HCT116 (cell line): ENCODE results near the gene SPATA3. TPM values are rescaled to one million over a fixed set of nuclear protein-coding genes. Genes with fewer than 3 reads are reported as not detected.

Source experiments
- ATAC-seq: fragments of 200-7000 bp; cut with Tn5 transposase; 2 replicates; pipeline ENCODE4 v1.9.1; 2020; ENCODE audit warnings: mild to moderate bottlenecking, moderate library complexity
- BruUV-seq: library from RNA; stranded (reverse); fragments of 400-500 nt; replicated peaks from 2 replicates; lab custom pipeline; 2021; lab: Mats Ljungman, UMichigan
- CTCF ChIA-PET: fragments of 300-600 bp; sonication (Branson Sonifier 250); formaldehyde crosslinking; loops from one replicate; lab custom pipeline; 2021; ENCODE audit warnings: antibody characterized with exemption; lab: Charles Lee
- POLR2A ChIA-PET: fragments of 300-600, 350-600 bp; sonication (Branson Sonifier 250); formaldehyde crosslinking; loops from one replicate; lab custom pipeline; 2021; ENCODE audit warnings: antibody characterized with exemption; lab: Charles Lee
- RAD21 ChIA-PET, 2 experiments: fragments of 300-600 bp; sonication (Branson Sonifier 250); formaldehyde crosslinking; loops; one replicate each; lab custom pipeline; 2023; ENCODE audit warnings: low total read pairs in 2 of 2; ENCODE audit not compliant: uncharacterized antibody in 2 of 2, unreplicated experiment in 2 of 2, low non-redundant PET in 1 of 2; lab: Charles Lee
- DNase-seq: peaks from one replicate; pipeline ENCODE4 v3.0.0-alpha.2; 2010; ENCODE audit warnings: low read depth, low spot score
- H2AFZ ChIP-seq: fragments of 200-600 bp; shearing (Covaris generic), sonication (generic); 2 replicates; pipeline ENCODE4 v1.6.1; 2017; ENCODE audit warnings: low read depth, mixed run types, mixed read lengths, antibody characterized with exemption, low read length; ENCODE audit not compliant: poor library complexity, severe bottlenecking
- H3K27ac ChIP-seq: 2 replicates; pipeline ENCODE4 v1.5.1; 2012; ENCODE audit warnings: low read depth, low read length
- H3K27me3 ChIP-seq: fragments of 200-600 bp; sonication (generic); 2 replicates; pipeline ENCODE4 v1.6.1; 2016; ENCODE audit warnings: mixed run types, low read length, mixed read lengths; ENCODE audit not compliant: insufficient read depth
- H3K36me3 ChIP-seq, 2 experiments: fragments of 200-500 bp in 1 of 2; fragments of 200-600 bp in 1 of 2; sonication (Bioruptor generic) in 1 of 2; sonication (generic) in 1 of 2; 2 replicates each; pipeline versions ENCODE4 v1.5.1 to v1.6.1; 2014 to 2016; ENCODE audit warnings: low read length in 2 of 2, inconsistent platforms in 1 of 2, mixed read lengths in 1 of 2, mixed run types in 1 of 2; ENCODE audit not compliant: insufficient read depth in 2 of 2, control insufficient read depth in 1 of 2
- H3K4me1 ChIP-seq, 2 experiments: fragments of 200-600 bp in 1 of 2; sonication (generic) in 1 of 2; 2 replicates each; pipeline versions ENCODE4 v1.5.1 to v1.6.1; 2012 to 2017; ENCODE audit warnings: low read length in 2 of 2, inconsistent platforms in 1 of 2, mild to moderate bottlenecking in 1 of 2, mixed read lengths in 1 of 2, mixed run types in 1 of 2, moderate library complexity in 1 of 2; ENCODE audit not compliant: insufficient read depth in 2 of 2, control insufficient read depth in 1 of 2
- H3K4me2 ChIP-seq: fragments of 200-600 bp; sonication (generic); 2 replicates; pipeline ENCODE4 v1.6.1; 2017; ENCODE audit warnings: mixed run types, low read length, mixed read lengths
- H3K4me3 ChIP-seq, 2 experiments: fragments of 200-600 bp in 1 of 2; sonication (generic) in 1 of 2; replicated peaks in 1 of 2; 2 replicates each; pipeline ENCODE4 v1.5.1; 2011 to 2016; ENCODE audit warnings: low read length in 2 of 2, control low read depth in 1 of 2, low read depth in 1 of 2, mild to moderate bottlenecking in 1 of 2, mixed read lengths in 1 of 2, mixed run types in 1 of 2
- H3K79me2 ChIP-seq: fragments of 200-600 bp; sonication (generic); 2 replicates; pipeline ENCODE4 v1.6.1; 2017; ENCODE audit warnings: mild to moderate bottlenecking, mixed run types, low read length, moderate library complexity, mixed read lengths; ENCODE audit not compliant: insufficient read depth
- H3K9ac ChIP-seq: fragments of 200-600 bp; sonication (generic); 2 replicates; pipeline ENCODE4 v1.6.1; 2016; ENCODE audit warnings: low read length, mixed read lengths
- H3K9me2 ChIP-seq: fragments of 200-600 bp; sonication (generic), shearing (Covaris generic); 2 replicates; pipeline ENCODE4 v1.6.1; 2017; ENCODE audit warnings: mixed run types, mild to moderate bottlenecking, moderate library complexity; ENCODE audit not compliant: insufficient read depth
- H3K9me3 ChIP-seq, 2 experiments: fragments of 200-500 bp in 1 of 2; fragments of 200-600 bp in 1 of 2; sonication (Bioruptor generic) in 1 of 2; sonication (generic) in 1 of 2; 2 replicates each; pipeline ENCODE4 v1.6.1; 2014 to 2017; ENCODE audit warnings: low read length in 2 of 2, mixed read lengths in 2 of 2, inconsistent platforms in 1 of 2, low read depth in 1 of 2, mild to moderate bottlenecking in 1 of 2, mixed run types in 1 of 2, moderate library complexity in 1 of 2; ENCODE audit not compliant: control insufficient read depth in 1 of 2, insufficient read depth in 1 of 2
- H4K20me1 ChIP-seq: fragments of 200-600 bp; sonication (generic), shearing (Covaris generic); 2 replicates; pipeline ENCODE4 v1.6.1; 2017; ENCODE audit warnings: mixed run types, mild to moderate bottlenecking, moderate library complexity; ENCODE audit not compliant: insufficient read depth
- CEBPB ChIP-seq: IDR thresholded peaks from 2 replicates; pipeline ENCODE4 v1.6.1; 2012; ENCODE audit warnings: low read depth
- CTCF ChIP-seq, 3 experiments: fragments of 200-600 bp in 1 of 3; sonication (generic) in 1 of 3; IDR thresholded peaks in 2 of 3; conservative IDR thresholded peaks in 1 of 3; 2 replicates each; pipeline ENCODE4 v1.5.1; 2012 to 2017; ENCODE audit warnings: low read depth in 2 of 3, low read length in 2 of 3, antibody characterized with exemption in 1 of 3, borderline replicate concordance in 1 of 3, control low read depth in 1 of 3, mild to moderate bottlenecking in 1 of 3, mixed read lengths in 1 of 3, mixed run types in 1 of 3, moderate library complexity in 1 of 3; ENCODE audit not compliant: insufficient read depth in 1 of 3
- EGR1 ChIP-seq: IDR thresholded peaks from 2 replicates; pipeline ENCODE4 v1.6.1; 2012; ENCODE audit warnings: low read depth
- EZH2 ChIP-seq: fragments of 200-600 bp; sonication (generic); IDR thresholded peaks from 2 replicates; pipeline ENCODE4 v1.6.1; 2017; ENCODE audit warnings: antibody characterized with exemption, mixed run types
- EZH2phosphoT487 ChIP-seq: fragments of 200-600 bp; IDR thresholded peaks from 2 replicates; pipeline ENCODE4 v1.6.1; 2018; ENCODE audit warnings: antibody characterized with exemption, borderline replicate concordance
- FOSL1 ChIP-seq: IDR thresholded peaks from 2 replicates; pipeline ENCODE4 v1.6.1; 2012; ENCODE audit warnings: low read depth
- JUND ChIP-seq: IDR thresholded peaks from 2 replicates; pipeline ENCODE4 v1.6.1; 2012
- POLR2A ChIP-seq: IDR thresholded peaks from 2 replicates; pipeline ENCODE4 v1.7.0; 2011; ENCODE audit warnings: borderline replicate concordance; ENCODE audit not compliant: insufficient read depth, insufficient read length; ENCODE audit errors: extremely low read depth
- POLR2AphosphoS5 ChIP-seq: IDR thresholded peaks from 2 replicates; pipeline ENCODE4 v1.6.1; 2011; ENCODE audit warnings: mild to moderate bottlenecking, low read depth, low read length, moderate library complexity
- RAD21 ChIP-seq: IDR thresholded peaks from 2 replicates; pipeline ENCODE4 v1.6.1; 2012; ENCODE audit warnings: low read depth, mild to moderate bottlenecking
- SIN3A ChIP-seq: IDR thresholded peaks from 2 replicates; pipeline ENCODE4 v1.6.1; 2012; ENCODE audit warnings: low read depth
- SRF ChIP-seq: IDR thresholded peaks from 2 replicates; pipeline ENCODE4 v1.6.1; 2012; ENCODE audit warnings: low read depth
- TCF7L2 ChIP-seq: IDR thresholded peaks from 2 replicates; pipeline ENCODE4 v1.7.0; 2011; ENCODE audit warnings: borderline replicate concordance, inconsistent platforms; ENCODE audit not compliant: insufficient read depth, insufficient read length; ENCODE audit errors: extremely low read depth
- YY1 ChIP-seq: IDR thresholded peaks from 2 replicates; pipeline ENCODE4 v1.6.1; 2011; ENCODE audit warnings: low read length, low read depth, moderate library complexity, mild to moderate bottlenecking; ENCODE audit not compliant: insufficient replicate concordance; ENCODE audit errors: extremely low read depth
- ZNF274 ChIP-seq: fragments of 200-500 bp; sonication (Bioruptor generic); IDR thresholded peaks from 2 replicates; pipeline ENCODE4 v1.6.1; 2014; ENCODE audit warnings: mild to moderate bottlenecking, low read depth, low read length, inconsistent platforms
- intact Hi-C: fragments of 100-400 bp; cut with micrococcal nuclease; formaldehyde crosslinking; loops from 2 replicates; pipeline ENCODE4 v1.10.0; 2022
- total RNA-seq: library from RNA; stranded (reverse); gene quantifications from one replicate; pipeline ENCODE4 v1.2.1, GENCODE V29; 2021; ENCODE audit not compliant: unreplicated experiment
- TF ChIP-seq, protein P1 (sequence below): IDR thresholded peaks from 2 replicates; pipeline ENCODE4 v1.6.1; 2011; ENCODE audit warnings: mild to moderate bottlenecking, low read length, moderate library complexity; ENCODE audit not compliant: insufficient replicate concordance; ENCODE audit errors: extremely low read depth
- TF ChIP-seq, protein P2 (sequence below): IDR thresholded peaks from 2 replicates; pipeline ENCODE4 v1.6.1; 2012; ENCODE audit warnings: low read depth
- TF ChIP-seq, protein P3 (sequence below): IDR thresholded peaks from 2 replicates; pipeline ENCODE4 v1.6.1; 2012
- TF ChIP-seq, protein P4 (sequence below): IDR thresholded peaks from 2 replicates; pipeline ENCODE4 v1.6.1; 2012

The SPATA3 gene
- total RNA-seq, 1 experiment from 2014 or later: not detected

GRCh38 chr2:231015478-231015877 is 19.6 kb downstream of the SPATA3 start:
- DNase-seq (no peak), ATAC-seq (no peak)
- ChIA-PET RAD21 (no interaction called here), CTCF (no interaction called here), POLR2A (no interaction called here)
- Histone ChIP-seq H3K27ac (no peak overlapping the region), H3K9me3 (no peaks in the 10 kb centered on the region), H4K20me1 (no peaks in the 10 kb centered on the region), H3K79me2 (no peaks in the 10 kb centered on the region), H3K4me1 (peaks cover 0 to 4% of the 10 kb centered on the region in 2 experiments; a peak in 1 of 4 replicates), H3K27me3 (no peaks in the 10 kb centered on the region), H3K9ac (no peak overlapping the region), H3K4me2 (no peak overlapping the region), H3K9me2 (no peaks in the 10 kb centered on the region), H3K36me3 (no peaks in the 10 kb centered on the region), H3K4me3 (no peak overlapping the region), H2AFZ (no peak overlapping the region)
- intact Hi-C loops: no loop called here
- BruUV-seq: no TSS peak
- TF ChIP-seq, protein P1, sequence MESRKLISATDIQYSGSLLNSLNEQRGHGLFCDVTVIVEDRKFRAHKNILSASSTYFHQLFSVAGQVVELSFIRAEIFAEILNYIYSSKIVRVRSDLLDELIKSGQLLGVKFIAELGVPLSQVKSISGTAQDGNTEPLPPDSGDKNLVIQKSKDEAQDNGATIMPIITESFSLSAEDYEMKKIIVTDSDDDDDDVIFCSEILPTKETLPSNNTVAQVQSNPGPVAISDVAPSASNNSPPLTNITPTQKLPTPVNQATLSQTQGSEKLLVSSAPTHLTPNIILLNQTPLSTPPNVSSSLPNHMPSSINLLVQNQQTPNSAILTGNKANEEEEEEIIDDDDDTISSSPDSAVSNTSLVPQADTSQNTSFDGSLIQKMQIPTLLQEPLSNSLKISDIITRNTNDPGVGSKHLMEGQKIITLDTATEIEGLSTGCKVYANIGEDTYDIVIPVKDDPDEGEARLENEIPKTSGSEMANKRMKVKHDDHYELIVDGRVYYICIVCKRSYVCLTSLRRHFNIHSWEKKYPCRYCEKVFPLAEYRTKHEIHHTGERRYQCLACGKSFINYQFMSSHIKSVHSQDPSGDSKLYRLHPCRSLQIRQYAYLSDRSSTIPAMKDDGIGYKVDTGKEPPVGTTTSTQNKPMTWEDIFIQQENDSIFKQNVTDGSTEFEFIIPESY: no peak
- TF ChIP-seq EZH2 (no peak), SIN3A (no peak), EZH2phosphoT487 (no peak), JUND (no peak), TCF7L2 (no peak), POLR2A (no peak), CTCF (IDR thresholded peaks at IDR 0.05 in 2 of 3, conservative IDR thresholded peaks at IDR 0.05 in 1 of 3; ENCODE audit: borderline replicate concordance in 1 of 3, insufficient read depth in 1 of 3, low read depth in 2 of 3, low read length in 2 of 3) (no peak), POLR2AphosphoS5 (no peak), FOSL1 (no peak), SRF (no peak), ZNF274 (no peak), RAD21 (no peak), CEBPB (no peak), EGR1 (no peak), YY1 (no peak)
- TF ChIP-seq, protein P2, sequence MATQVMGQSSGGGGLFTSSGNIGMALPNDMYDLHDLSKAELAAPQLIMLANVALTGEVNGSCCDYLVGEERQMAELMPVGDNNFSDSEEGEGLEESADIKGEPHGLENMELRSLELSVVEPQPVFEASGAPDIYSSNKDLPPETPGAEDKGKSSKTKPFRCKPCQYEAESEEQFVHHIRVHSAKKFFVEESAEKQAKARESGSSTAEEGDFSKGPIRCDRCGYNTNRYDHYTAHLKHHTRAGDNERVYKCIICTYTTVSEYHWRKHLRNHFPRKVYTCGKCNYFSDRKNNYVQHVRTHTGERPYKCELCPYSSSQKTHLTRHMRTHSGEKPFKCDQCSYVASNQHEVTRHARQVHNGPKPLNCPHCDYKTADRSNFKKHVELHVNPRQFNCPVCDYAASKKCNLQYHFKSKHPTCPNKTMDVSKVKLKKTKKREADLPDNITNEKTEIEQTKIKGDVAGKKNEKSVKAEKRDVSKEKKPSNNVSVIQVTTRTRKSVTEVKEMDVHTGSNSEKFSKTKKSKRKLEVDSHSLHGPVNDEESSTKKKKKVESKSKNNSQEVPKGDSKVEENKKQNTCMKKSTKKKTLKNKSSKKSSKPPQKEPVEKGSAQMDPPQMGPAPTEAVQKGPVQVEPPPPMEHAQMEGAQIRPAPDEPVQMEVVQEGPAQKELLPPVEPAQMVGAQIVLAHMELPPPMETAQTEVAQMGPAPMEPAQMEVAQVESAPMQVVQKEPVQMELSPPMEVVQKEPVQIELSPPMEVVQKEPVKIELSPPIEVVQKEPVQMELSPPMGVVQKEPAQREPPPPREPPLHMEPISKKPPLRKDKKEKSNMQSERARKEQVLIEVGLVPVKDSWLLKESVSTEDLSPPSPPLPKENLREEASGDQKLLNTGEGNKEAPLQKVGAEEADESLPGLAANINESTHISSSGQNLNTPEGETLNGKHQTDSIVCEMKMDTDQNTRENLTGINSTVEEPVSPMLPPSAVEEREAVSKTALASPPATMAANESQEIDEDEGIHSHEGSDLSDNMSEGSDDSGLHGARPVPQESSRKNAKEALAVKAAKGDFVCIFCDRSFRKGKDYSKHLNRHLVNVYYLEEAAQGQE: no peak
- TF ChIP-seq, protein P3, sequence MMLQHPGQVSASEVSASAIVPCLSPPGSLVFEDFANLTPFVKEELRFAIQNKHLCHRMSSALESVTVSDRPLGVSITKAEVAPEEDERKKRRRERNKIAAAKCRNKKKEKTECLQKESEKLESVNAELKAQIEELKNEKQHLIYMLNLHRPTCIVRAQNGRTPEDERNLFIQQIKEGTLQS: no peak
- TF ChIP-seq, protein P4, sequence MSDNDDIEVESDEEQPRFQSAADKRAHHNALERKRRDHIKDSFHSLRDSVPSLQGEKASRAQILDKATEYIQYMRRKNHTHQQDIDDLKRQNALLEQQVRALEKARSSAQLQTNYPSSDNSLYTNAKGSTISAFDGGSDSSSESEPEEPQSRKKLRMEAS: no peak
